Ammon's horn (tissue), 1 donor: ENCODE measurements around the gene GFRA1.

ENCODE experiments used
- DNase-seq: peaks from one replicate; pipeline ENCODE4 v3.0.0-alpha.2; 2016; ENCODE audit warnings: low spot score

GFRA1 gene, protein sequence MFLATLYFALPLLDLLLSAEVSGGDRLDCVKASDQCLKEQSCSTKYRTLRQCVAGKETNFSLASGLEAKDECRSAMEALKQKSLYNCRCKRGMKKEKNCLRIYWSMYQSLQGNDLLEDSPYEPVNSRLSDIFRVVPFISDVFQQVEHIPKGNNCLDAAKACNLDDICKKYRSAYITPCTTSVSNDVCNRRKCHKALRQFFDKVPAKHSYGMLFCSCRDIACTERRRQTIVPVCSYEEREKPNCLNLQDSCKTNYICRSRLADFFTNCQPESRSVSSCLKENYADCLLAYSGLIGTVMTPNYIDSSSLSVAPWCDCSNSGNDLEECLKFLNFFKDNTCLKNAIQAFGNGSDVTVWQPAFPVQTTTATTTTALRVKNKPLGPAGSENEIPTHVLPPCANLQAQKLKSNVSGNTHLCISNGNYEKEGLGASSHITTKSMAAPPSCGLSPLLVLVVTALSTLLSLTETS

GRCh38 chr10:116272440-116273283 lies at the start of gene GFRA1:
GFRA1 (minus strand) TSS chr10:116273206; CDS start chr10:116272029, 1,177 bp downstream.
- DNase-seq: no peak

DNA sequence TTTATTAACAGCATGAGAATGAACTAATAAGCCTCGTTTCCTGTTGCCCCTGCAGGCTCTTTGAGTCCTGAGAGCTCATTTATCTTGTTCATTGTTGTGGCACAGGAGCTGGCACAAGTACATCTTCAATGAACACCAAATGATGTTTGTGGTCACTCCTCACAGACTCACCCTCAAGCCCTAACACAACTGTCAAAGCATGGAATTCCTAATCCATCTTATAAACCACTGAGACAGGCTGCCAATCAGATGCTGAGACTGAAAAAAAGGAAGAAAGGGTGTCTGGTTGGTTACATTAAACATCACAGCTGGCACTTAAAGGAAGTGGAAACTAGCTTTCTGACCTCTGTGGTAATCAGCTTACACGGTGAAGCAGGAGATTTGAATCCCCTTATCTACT lies 43.5 kb upstream of the GFRA1 start:
- DNase-seq: no peak

- DNase-seq: peak; percentile 28
Measured at GRCh38 chr10:116312548-116312947, 39.5 kb upstream of the GFRA1 start.

DNA sequence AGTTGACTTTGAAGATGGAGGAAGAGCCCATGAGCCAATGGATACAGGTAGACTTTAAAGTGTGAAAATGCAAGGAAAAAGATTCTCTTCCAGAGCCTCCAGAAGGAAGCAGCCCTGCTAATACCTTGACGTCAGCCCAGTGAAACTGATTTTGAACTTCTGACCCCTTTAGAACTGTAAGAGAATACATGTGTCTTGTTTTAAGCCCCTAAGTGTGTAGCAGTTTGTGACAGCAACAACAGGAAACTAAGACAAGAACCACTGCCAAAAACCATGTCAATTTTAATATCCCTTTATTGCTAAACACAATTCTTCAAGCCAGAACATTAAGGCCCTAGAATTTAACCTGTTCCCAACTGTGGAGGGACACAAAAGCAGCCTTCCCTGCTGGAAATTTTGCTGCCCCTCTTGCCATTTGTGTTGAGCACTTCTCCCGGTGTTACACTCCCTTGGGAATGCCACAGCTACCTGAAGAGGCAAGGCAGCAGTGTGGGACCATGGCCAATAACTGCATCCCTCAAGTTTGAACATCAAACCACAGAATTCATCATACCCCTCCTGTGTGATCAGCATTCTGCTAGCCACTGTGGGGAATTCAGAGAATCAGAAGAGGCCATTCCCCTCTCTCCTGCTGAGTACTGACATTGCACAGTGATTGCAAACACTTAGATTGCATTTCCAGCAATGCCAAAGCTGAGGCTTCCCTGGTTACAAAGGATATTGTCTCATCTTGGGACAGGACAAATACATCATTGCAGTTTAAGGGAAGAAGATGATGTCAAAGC lies 38.9 kb upstream of the GFRA1 start:
- no peak for DNase-seq

DNA sequence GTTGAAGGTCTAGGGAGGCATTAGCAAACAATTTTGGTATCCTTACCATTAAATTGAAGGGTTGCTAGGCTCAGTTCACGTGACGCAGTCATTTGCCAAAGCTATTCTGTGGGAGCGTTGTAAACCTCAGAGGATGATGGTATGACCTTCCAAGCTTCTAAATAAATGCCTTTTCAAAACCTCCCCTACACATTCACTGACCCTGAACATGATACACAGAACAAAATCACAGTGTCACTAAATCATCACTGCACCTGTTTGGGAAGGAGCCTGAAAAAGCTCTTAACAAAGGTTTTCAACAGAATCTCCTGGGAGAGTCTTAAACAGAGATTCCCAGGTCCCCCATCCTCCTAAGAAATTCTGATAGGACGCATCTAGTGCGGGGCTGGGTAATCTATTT lies 38.0 kb upstream of the GFRA1 start:
- DNase-seq: no peak

- no peak for DNase-seq
Measured at GRCh38 chr10:116307455-116307854, 34.4 kb upstream of the GFRA1 start.

DNA sequence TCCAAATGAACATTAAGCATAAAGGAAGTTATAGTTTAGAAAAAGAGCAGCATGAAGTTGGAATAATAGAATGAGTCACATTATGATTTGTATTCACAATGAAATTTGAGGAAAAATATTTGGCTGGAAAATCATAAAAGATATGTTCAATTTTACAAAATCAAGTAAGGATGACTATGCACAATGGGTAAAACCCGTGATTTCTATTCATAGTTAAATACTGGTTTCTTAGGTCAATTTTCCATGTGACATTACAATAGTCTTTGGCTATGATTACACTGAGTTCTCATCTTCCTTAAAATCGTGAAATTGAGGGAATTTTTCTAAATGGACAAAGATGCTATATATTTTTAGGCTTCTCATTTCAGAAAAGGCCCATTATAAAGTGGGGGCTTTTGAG lies 33.8 kb upstream of the GFRA1 start:
- no peak for DNase-seq

DNA sequence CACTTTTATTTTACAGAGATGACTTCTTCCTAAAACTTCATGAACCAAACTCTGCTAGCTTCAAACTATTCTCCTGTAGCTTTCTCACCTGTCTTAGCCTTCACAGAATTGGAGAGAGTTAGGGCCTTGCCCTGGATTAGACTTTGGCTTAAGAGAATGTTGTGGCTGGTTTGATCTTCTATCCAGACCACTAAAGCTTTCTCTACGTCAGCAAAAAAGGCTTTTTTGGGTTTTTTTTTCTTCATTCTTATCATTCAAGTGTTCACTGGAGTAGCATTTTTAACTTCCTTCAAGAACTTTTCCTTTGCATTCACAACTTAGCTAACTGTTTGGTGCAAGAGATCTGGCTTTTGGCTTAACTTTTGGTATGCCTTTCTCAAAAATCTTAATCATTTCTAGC lies 31.9 kb upstream of the GFRA1 start:
- no peak for DNase-seq

DNA sequence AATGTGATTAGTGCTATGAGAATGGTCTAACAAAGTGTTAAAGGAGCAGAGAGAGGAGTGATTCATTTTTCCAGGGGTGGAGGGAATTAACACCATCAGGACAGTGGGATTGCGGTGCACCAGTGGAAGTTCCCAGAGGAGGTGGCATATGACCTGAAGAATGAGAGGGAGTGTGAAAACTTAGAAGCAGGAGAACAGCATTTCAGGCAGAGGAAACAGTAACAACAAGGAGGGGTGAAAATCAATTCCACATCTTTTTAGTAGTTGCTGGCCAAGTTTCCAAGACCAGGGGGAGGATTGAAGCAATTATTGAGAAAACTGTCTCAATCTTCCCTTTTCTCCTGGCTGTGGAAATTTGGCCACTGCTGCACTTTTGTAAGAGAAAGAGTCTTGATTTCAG lies 27.5 kb upstream of the GFRA1 start:
- DNase-seq: no peak

DNA sequence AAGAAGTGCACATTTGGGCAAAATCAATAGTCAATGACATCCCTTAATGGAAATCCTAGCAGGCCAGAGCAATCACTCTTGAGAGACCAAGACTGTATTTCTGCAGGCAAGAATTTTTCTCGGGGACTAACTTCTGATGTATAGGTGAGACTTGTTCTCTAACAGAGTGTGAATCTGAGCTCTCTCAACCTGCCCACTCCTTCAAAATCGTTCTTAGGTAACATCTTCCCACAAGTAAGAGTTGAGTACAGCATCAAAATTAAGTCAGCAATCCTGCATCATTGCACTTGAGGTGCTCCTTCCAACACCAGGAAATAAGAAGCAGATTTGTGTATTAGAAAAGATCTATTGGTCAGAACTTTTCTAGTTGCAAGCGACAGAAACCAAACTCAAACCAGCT lies 25.6 kb upstream of the GFRA1 start:
- DNase-seq: no peak

- no peak for DNase-seq
Measured at GRCh38 chr10:116296291-116296721, 23.3 kb upstream of the GFRA1 start.

DNA sequence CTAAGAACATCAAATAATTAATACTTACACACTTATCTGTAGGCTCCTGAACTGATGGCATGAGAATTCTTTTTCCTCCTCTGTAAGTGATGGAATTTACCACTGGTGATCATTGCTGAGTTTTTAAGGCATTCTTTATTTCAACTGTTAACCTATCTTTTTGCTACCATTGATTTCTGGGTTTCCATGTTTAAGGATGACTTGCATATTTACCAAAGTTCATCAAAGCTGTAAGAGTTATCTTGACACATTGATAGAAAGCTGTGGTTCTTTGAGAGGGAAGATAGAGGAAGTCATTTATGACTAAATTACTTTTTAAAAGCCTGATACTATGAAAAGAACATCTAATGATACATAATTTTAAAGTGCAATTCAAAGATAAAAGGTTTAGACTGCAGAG lies 19.5 kb upstream of the GFRA1 start:
- DNase-seq: no peak

DNA sequence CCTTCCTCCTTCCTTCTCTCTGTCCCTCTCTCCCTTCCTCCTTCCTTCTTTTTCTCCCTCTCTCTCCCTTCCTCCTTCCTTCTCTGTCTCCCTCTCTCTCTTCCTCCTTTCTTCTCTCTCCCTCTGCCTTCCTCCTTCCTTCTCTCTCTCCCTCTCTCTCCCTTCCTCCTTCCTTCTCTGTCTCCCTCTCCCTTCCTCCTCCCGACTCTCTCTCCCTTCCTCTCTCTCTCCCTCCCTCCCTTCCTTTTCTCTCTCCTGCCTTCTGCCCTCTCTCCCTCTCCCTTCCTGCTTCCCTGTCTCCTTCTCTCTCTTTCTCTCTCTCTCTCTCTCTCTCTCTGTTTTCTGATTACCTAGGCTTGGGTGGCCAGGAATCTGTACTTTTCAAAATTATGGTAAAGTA lies 16.6 kb upstream of the GFRA1 start:
- no peak for DNase-seq

DNA sequence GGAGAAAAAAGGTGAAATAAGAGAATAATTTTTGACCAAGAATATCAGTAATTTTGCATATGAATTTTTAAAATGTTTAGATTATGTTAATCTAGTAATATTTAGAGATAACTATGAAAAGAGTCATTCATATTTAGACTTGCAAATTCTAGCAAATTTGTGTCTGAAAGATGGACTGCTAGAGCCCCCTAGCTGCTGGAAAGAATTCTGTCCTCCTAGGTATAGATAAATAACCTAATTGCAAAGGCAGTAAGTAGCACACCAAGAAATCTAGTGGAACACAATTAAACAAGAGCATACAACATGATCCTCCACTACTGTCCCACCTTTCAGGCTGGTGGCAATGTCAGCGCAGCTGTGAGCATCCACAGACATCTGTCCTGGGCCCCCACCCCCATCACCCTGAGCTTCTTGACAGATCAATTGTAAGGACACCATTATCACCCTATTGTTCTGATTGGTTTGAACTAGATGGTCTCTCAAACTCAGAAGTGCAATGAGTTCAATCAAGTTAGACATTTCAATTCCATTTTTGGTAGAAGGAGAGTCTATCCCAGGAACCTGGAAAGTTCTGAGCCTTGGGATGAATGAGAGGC lies 15.0 kb upstream of the GFRA1 start:
- DNase-seq: peak; percentile 68

DNA sequence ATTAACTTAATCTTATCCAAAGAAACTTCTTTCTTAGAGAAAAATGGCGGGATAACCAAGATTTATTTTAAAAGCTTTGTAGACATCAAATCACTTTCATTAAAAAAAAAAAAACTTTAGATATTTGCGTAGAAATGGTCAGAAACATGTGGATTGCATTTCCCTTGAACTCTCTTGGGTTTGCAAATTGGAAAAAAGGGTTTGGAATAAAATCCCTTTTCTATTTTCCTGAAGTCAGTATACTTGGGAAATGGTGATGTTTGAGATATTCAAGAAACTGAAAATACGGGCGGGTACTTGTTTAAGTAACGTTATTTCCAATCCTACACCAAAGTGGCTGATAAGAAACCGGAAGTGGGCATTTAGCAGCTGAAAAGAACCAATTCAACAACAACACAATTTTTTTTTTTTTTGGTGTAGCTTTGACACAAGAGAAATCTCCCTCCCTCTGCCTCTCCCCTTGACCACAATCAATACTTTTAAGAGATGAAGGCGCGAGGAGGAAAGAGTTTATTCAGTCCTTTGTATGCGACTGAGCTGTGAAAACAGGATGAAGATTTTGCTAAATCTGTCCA lies 13.7 kb upstream of the GFRA1 start:
- DNase-seq: no peak

DNA sequence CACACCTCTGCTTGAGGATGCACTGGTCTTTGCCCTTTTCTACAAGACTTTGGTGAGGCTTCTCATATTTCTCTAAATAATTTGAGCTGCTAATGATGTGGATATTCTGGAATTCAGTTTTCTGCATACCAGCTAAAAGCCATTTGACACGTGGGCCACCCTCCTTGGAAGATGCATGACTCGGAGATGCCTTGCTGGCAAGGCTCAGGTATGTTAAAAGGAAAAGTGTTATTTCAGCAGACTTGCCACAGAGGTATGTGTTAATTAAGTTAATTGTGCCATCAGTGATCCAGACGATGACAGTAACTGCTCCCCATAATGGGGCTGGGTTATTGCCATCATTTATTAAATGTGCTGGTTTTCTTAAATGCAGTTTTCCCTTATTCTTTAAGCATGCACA lies 8.8 kb upstream of the GFRA1 start:
- DNase-seq: no peak

DNA sequence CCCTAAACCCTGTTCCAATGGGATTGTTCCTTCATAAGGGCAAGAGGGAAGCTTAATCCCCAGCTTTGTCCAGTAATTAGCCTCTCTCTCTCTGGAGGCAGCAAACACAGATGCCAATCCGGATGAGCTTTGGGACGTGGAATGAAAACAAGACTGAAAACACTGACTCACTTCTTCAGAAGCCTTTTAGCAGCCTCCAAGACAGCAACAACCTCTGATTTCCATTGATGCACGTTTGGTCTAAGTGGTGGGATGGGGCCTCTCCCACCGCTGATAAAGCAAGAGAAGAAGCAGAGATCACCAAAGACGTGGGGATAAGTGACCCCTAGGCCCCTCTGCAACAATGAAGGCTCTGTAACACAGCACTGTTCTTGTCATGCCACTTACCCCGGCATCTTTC lies 5.8 kb upstream of the GFRA1 start:
- DNase-seq: no peak

GRCh38 chr10:116276981-116277380 lies 4.0 kb upstream of the GFRA1 start:
- DNase-seq: no peak

GRCh38 chr10:116274064-116274904 lies 1.3 kb upstream of the GFRA1 start:
- DNase-seq: no peak

DNA sequence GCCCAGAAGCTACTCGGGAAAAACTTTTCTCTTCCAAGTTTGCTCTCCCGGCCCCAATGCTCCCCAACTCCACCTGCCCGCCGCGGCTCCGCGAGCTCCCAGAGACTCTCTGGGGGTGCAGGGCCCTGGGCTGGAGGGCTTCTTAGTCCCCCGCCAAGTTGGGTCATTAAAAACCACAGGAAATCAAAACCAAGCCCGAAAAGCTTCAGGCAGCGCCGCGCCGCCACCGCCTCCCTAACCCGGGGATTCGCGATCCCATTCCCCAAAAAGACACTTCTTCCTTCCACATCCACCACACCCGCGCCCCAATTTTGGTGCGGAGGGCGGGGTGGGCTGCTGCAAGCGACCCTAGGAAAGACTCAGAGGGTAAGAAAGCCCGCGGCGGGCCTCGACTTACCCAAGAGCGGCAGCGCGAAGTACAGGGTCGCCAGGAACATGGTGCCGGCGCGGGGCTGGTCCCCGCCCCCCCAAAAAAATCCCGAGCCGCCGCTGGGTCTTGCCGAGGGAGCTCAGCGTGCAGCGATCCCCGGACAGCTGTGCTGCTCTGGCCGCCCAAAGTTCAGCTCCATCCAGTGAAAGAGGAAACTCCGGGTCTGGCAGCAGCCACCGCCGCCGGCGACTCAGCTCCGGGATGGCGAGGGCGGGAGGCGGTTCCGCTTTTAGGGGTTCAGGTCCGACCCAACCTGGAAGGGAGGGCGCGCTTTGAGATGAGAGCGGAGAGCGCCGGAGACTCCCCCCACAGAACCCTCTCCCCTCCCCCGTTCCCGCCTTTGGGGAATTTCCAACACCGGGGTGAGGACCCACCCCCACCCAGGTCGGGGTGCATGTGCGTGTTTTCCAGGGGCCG lies 1.2 kb downstream of the GFRA1 start:
- no peak for DNase-seq
